Peyer's patch (tissue), 4 donors: ENCODE measurements around the gene BAD.

Source experiments
- CTCF ChIP-seq, 6 experiments: fragments of 450-650 bp in 4 of 6; fragments of 200-600 bp in 2 of 6; sonication (generic) in 1 of 6; IDR thresholded peaks; one replicate each; pipeline ENCODE4 v1.5.1; 2017 to 2019; ENCODE audit warnings: antibody characterized with exemption in 6 of 6, mild to moderate bottlenecking in 3 of 6, moderate library complexity in 1 of 6
- POLR2A ChIP-seq, 2 donors: fragments of 450-650 bp; IDR thresholded peaks; one replicate each; pipeline ENCODE4 v1.5.1; 2017; ENCODE audit warnings: antibody characterized with exemption in 2 of 2, mild to moderate bottlenecking in 2 of 2, moderate library complexity in 2 of 2

GRCh38 chr11:64318766-64319761 is 34.6 kb upstream of the BAD start:
- TF ChIP-seq CTCF (IDR thresholded peaks at IDR 0.05) = no peak
- no peak for TF ChIP-seq POLR2A (IDR thresholded peaks at IDR 0.05)
